Caki2 (cell line): Measurements from ENCODE around the gene ANAPC10. TPM values are rescaled to one million over a fixed set of nuclear protein-coding genes. Genes with fewer than 3 reads are reported as not detected.

ENCODE experiments used
- DNase-seq: peaks from one replicate; pipeline ENCODE4 v3.0.0-alpha.2; 2015; ENCODE audit warnings: low read depth
- in situ Hi-C: cut with HindIII; loops from 2 replicates; pipeline ENCODE4 v1.10.0; 2016; ENCODE audit warnings: low sequenced_read_pairs, low pct_unique_long_range_greater_than_20kb, mixed read lengths
- total RNA-seq: library from RNA; depleted of rRNA; stranded (reverse); fragments of >200 nt; shearing (Covaris generic); gene quantifications from 2 replicates; pipeline ENCODE4 v1.2.3, GENCODE V29; 2014; ENCODE audit warnings: low replicate concordance

Gene ANAPC10
- total RNA-seq, 1 experiment from 2014 or later: 47.4 TPM

GRCh38 chr4:145081756-145082155 is 16.2 kb downstream of the ANAPC10 start:
- DNase-seq: no peak
- in situ Hi-C loops: no loop called here

- in situ Hi-C loops: no loop called here
- DNase-seq: no peak
Measured at GRCh38 chr4:145076469-145076855, 21.5 kb downstream of the ANAPC10 start.

DNA sequence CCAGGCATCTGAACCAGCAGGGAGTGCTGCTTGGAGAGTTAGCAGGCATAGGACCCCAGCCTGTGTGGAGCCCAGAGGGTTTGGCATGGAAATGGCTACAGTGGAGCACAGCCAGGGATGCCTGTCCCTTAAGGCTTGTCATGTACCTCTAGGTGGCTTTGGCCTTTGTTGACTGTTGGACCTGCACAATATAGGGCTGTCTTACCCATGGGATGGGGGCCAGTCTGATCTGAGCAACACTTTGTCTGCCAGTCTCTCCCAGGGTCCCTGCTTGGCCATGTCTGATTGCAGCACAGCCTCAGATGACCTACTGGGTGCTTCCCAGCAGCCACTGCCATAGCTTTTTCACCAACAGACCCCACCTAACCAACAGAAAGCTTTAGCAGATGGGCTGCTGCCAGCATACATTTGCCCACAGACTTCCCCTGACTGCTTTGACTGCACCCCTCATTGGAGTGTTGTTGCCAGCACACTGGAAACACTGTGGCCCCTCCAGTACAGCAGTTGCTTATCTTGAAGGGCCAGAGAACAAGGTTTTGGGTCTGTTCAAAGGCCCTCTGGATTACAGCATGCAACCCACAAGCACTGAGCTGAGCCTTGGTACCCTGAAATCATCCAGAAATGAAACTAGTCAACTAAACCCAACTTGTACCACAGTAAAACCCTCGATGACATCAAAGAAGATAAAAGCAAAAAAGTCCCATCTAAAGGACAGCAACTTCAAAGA is 22.1 kb downstream of the ANAPC10 start:
- DNase-seq: no peak
- in situ Hi-C loops: no loop called here

DNA sequence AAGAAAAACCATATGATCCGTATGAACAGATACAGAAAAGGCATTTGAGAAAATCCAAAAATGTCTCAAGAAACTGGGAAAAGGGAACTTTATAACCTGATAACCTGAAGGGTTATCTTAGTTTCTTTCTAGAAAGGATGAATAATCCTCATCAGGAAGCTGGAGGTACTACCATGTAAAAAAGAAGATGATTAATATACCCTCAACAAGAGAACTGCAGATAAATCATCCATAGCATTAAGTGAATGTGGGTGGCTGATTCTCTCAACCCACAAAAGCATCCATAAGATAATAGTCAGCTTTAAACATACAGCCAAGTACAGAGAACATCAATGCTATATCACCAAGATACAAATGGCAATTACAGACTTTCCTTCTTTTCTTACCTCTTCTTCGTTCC is 26.4 kb downstream of the ANAPC10 start:
- in situ Hi-C loops: no loop called here
- DNase-seq: no peak

- in situ Hi-C loops: no loop called here
Measured at GRCh38 chr4:145069361-145069760, 28.6 kb downstream of the ANAPC10 start.

DNA sequence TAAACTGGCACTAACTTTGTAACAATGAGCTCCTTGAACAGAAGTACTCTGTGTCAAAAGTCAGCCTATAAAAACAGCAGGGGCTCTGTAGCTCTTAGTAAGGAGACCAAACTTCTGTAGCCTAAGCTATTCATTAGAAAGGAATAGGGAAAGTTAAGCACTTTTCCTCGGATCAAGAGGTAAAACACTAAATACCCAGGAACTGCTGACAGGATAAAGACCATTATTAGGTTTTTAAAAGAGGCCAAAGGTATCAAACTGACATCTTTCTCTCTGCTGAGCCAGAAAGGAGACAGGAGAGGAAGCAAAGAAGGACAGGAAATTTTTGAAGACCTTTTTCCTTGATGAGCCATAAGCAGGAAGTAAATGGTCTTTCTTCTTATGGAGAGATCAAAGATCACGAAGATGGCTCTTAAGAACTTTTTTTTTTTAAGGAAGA is 31.9 kb downstream of the ANAPC10 start:
- in situ Hi-C loops: no loop called here
- no peak for DNase-seq

More at GRCh38 chr4:145069361-145069760, 28.6 kb downstream of the ANAPC10 start:
- no peak for DNase-seq

DNA sequence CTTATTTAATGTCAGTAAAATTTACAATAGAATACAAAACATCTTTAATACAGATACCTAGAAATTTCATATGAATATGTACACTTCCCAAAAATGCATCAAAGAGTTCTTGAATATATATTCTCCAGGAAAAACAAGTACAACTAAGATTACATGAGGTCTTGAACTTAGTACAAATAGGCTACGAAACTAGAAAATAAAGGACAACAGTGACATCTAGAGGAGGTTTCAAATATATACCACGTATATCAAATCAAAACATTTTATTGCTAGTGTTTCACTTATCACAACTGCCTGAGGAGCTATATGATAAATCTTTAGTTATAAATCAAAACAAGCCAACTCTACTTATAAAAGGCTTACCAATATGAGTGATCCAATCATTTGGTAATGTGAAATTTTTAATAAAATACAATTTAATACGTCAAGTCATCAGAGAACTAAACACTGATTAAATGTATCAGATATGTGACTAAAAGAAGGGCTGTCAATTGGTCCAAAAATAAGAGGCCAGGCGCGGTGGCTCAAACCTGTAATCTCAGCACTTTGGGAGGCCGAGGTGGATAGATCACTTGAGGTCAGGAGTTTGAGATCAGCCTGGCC is 36.6 kb downstream of the ANAPC10 start:
- in situ Hi-C loops: no loop called here
- peak; percentile 18 for DNase-seq

DNA sequence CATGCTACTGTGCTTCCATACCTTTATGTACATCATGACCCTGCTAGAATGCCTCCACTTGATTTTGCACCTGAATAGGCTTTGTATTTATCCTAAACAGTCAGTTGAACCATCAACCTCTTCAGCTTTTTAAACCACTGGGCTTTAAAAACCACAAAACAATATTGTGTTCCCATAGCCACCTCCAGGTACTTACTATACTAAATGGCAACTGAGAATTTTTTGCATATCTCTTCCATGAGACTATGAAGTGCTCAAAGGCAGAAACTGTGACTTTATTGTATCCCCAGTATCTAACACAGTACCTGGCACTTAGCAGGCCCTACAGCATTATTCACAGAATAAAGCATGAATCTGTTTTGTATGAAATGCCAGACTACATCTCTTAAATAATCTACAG is 39.7 kb downstream of the ANAPC10 start:
- in situ Hi-C loops: no loop called here
- no peak for DNase-seq

DNA sequence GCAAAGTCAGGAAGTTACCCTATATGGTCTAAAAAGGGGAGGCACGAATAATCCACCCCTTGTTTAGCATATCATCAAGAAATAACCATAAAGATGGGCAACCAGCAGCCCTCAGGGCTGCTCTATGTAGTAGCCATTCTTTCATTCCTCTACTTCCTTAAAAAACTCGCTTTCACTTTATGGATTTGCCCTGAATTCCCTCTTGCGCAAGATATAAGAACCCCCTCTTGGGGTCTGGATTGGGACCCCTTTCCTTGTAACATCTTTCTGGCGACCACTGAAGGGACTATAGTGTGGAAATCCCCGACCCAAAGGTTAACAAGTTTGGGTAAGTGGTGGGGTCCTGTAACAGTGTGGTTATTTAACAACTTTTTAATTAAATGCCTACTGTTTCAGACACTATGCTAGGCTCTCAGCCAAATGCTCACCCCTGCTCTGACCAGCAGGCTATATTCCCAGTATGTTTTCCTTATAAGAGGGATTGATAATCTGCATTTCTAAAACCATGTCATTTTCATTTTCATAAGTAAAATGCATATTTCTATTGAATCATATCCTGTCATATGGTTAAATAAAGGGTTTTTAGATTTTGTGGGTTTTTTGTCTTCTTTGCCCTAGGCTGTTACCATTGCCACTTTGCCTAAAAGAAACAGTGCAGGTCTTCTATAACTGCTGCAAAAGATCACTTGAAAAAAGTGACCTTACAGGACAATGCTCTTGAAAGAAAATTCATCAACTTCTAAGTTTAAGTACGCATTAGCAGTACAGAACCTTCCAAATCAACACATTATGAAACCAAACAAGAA is 41.5 kb downstream of the ANAPC10 start:
- DNase-seq: no peak
- in situ Hi-C loops: no loop called here

DNA sequence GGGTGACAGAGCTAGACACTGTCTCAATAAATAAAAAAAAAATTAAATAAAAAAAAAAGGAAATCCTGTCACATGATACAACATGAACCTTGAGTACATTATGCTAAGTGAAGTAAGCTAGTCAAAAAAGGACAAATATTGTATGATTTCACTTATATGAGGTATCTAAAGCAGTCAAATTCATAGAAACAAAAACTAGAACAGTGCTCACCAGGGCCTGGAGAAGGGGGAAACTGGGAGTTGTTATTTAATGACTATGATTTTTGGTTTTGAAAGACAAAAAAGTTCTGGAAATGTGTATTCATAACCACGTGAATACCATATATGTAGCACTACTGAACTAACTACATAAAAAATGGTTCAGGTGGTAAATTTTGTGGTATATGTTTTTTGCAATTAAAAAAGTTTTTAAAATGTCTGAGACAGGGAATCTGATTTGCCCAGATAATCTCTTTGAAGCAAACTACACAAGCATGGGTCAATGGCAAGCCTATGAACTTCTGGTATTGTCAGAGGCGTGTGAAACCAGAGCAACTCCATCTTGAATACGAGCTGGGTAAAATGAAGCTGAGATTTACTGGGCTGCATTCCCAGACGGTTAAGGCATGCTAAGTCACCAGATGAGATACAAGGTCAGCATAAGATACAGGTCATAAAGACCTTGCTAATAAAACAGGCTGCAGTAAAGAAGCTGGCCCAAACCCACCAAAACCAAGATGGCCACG is 42.3 kb downstream of the ANAPC10 start:
- in situ Hi-C loops: no loop called here

DNA sequence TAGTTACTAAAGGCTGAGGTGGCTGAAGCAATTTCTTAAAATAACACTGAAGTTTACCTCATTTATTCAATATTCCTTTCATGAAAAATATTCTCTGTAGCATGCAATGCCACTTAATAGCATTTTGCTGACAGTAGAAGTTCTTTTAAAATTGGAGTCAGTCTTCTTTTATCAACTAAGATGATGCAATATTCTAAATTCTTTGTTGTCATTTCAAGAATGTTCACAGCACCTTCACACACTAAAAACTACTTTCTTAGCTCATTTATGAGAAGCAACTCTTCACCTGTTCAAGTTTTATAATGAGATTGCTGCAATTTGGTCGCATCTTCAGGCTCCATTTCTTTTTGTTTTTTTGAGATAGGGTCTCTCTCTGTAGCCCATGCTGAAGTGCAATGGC is 48.8 kb downstream of the ANAPC10 start:
- in situ Hi-C loops: no loop called here
- no peak for DNase-seq

More for the DNA sequence above, 42.3 kb downstream of the ANAPC10 start:
- DNase-seq: no peak

GRCh38 chr4:145048817-145049216 is 49.2 kb downstream of the ANAPC10 start:
- in situ Hi-C loops: no loop called here
- DNase-seq: no peak

DNA sequence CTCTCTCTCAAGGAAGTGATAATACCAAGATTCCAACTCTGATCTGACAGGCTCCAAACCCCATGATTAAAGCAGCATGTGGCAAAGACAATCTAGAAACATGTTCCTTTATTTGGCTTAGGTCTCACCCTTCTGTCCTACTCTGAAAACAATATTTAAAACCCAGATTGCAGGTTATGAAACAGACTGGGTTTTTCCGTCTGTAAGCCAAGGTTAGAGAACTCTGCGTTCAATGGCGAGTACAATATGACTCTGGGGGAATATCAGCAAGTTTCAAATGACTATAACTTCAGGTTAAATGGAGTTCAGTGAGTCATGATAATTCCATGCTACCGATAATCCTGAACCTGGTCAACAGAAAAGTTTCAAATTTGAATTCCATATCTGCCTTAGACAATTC is 50.8 kb downstream of the ANAPC10 start:
- no peak for DNase-seq
- in situ Hi-C loops: no loop called here

DNA sequence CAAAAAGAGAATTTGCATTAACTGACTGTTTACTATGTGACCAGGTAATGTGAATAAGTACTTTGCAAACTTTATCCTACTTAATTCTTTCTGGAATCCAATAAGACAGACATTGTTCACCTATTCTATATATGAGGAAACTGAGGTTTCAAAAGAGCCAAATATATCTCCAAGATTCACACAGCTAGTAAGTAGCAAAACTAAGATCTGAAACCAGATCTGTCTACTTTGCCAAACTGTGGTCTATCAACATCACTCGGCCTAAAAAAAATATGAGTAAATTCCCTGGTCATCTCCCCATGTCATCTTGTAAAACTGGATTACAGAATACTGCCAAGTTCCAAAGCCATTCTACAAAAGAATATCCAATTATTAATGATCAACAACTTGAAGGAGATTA is 52.8 kb downstream of the ANAPC10 start:
- in situ Hi-C loops: no loop called here
- no peak for DNase-seq

DNA sequence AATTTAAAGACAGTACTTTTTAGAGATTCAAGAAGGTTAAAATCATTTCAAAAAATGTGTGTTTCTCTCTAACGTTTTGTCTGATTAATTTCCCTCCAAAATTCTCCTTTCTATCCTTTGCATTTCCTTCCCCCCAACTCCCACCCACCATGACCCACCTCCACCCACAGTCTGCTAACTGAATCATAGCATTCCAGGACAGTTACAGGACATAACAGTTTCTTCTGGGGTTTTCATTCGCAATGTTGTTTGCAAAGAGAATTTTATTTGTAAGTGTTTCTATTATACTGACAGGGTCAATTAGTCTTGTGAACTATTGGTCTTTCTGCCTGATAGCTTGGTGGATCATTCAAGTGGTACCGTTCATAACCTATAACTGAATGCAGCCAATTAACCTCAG is 53.7 kb downstream of the ANAPC10 start:
- no peak for DNase-seq
- in situ Hi-C loops: no loop called here

GRCh38 chr4:145043306-145043705 is 54.7 kb downstream of the ANAPC10 start:
- no peak for DNase-seq
- in situ Hi-C loops: no loop called here

DNA sequence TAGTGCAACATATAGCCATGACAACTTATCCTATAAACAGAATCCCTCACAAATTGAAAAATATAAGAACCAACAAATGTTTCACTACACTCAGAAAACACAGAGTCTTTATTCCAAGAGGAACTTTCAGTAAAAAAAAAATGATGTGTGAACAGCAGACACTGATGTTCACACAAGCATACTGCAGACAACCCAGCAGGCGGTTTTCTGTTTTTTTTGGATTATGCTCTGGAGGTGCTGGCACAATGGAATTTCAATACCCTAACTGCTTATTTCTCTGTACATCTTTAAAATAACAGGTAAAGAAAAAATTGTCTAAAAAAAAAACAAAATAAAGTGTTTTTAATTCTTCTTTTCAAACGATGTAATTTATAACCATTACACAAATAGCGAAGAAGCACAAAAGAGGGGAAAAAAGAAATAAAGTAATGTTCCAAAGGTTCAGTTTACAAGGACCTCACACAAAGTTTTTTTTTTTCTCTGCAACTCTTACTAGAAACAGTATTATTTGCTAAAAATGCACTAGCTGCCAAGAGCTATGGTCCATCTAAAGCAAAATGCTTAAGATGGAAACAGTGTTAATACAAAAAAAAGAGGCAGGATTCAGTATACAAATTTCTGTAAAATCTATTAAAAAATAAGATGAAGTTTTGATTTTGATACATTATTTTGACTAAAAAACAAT is 55.3 kb downstream of the ANAPC10 start:
- in situ Hi-C loops: no loop called here
- DNase-seq: no peak

DNA sequence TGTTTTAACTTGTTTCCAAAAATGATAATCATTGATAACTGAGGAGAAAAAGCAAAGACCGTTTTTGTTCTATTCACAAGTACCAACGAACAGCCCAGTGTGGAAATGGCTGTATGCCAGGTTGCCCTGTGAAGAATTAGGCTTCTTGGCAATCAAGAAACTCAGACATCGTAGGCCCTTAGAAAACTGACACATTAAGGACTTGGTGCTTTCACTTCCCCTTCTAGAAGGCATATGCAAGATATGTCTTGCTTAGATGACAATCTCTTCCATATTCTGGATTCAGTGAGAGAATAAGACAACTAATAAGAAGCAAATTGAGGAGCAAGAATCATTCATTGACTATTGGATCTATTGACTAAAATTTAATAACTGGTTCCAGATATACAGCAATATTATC is 56.6 kb downstream of the ANAPC10 start:
- DNase-seq: no peak
- in situ Hi-C loops: no loop called here
